Calu3 (cell line): Measurements from ENCODE around the gene HYAL3. TPM values are rescaled to one million over a fixed set of nuclear protein-coding genes. Genes with fewer than 3 reads are reported as not detected.
"Not testable (repeated sequence)": the region's sequence is repeated elsewhere in the genome, so short reads cannot be mapped to it uniquely, and the experiment has no call there.

ENCODE experiments used
- BruUV-seq: library from RNA; stranded (reverse); fragments of 400-500 nt; replicated peaks from 2 replicates; lab custom pipeline; 2021; lab: Mats Ljungman, UMichigan
- CTCF ChIA-PET: fragments of 300-600 bp; sonication (Branson Sonifier 250); formaldehyde crosslinking; loops from one replicate; lab custom pipeline; 2022; ENCODE audit warnings: antibody characterized with exemption; lab: Charles Lee
- DNase-seq: peaks from one replicate; pipeline ENCODE4 v3.0.0; 2022
- H3K27ac Mint-ChIP-seq: one replicate; pipeline ENCODE4 v1.8.0; 2022; ENCODE audit warnings: mixed read lengths; ENCODE audit not compliant: unreplicated experiment
- H3K27me3 Mint-ChIP-seq: one replicate; pipeline ENCODE4 v1.8.0; 2022; ENCODE audit warnings: mixed read lengths; ENCODE audit not compliant: unreplicated experiment
- H3K36me3 Mint-ChIP-seq: one replicate; pipeline ENCODE4 v1.8.0; 2022; ENCODE audit warnings: mild to moderate bottlenecking, moderate library complexity, mixed read lengths; ENCODE audit not compliant: insufficient read depth, unreplicated experiment
- H3K4me1 Mint-ChIP-seq: one replicate; pipeline ENCODE4 v1.8.0; 2022; ENCODE audit warnings: mild to moderate bottlenecking, low read depth, mixed read lengths; ENCODE audit not compliant: unreplicated experiment
- H3K4me3 Mint-ChIP-seq: one replicate; pipeline ENCODE4 v1.8.0; 2022; ENCODE audit warnings: mild to moderate bottlenecking, low read depth, moderate library complexity, mixed read lengths; ENCODE audit not compliant: unreplicated experiment
- H3K9me3 Mint-ChIP-seq: one replicate; pipeline ENCODE4 v1.8.0; 2022; ENCODE audit warnings: low read depth, mixed read lengths; ENCODE audit not compliant: unreplicated experiment
- intact Hi-C: fragments of 100-400 bp; cut with micrococcal nuclease; formaldehyde crosslinking; loops from one replicate; pipeline ENCODE4 v1.10.0; 2022; ENCODE audit not compliant: unreplicated experiment
- total RNA-seq: library from RNA; stranded (reverse); gene quantifications from 2 replicates; pipeline ENCODE4 v1.2.3, GENCODE V29; 2022
- TF ChIP-seq, protein P1 (sequence below): fragments of 200-600 bp; IDR thresholded peaks from one replicate; pipeline ENCODE4 v1.8.0; 2022; ENCODE audit warnings: antibody characterized with exemption; ENCODE audit not compliant: unreplicated experiment

Gene HYAL3
- total RNA-seq, 1 experiment from 2014 or later = 5.5 TPM

DNA sequence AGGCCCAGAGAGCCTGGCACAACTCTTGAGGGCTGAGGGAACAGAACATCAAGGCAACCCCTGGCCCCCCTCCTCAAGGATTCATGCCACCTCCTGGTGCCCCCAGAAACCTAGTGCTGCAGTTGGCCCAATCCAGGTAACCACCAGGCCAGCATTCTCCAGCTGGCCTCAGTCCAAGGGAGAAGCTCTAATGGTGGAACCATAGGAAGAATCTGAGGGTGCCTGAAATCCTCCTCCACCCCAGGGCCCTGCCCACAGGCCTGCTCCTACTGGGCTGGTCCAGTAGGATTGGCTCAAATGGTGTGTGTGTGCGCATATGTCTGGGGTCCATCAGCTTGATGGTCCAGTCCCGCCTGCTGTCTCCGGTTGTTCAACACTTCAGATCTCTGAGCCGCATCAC is 15.6 kb upstream of the HYAL3 start:
- TF ChIP-seq, protein P1, sequence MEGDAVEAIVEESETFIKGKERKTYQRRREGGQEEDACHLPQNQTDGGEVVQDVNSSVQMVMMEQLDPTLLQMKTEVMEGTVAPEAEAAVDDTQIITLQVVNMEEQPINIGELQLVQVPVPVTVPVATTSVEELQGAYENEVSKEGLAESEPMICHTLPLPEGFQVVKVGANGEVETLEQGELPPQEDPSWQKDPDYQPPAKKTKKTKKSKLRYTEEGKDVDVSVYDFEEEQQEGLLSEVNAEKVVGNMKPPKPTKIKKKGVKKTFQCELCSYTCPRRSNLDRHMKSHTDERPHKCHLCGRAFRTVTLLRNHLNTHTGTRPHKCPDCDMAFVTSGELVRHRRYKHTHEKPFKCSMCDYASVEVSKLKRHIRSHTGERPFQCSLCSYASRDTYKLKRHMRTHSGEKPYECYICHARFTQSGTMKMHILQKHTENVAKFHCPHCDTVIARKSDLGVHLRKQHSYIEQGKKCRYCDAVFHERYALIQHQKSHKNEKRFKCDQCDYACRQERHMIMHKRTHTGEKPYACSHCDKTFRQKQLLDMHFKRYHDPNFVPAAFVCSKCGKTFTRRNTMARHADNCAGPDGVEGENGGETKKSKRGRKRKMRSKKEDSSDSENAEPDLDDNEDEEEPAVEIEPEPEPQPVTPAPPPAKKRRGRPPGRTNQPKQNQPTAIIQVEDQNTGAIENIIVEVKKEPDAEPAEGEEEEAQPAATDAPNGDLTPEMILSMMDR = no peak
- Mint-ChIP-seq H3K9me3 (no peaks in the 10 kb centered on the region), H3K27ac (peak overlapping the region; percentile 79), H3K4me3 (no peak overlapping the region), H3K4me1 (peaks cover 28% of the 10 kb centered on the region), H3K36me3 (peaks cover 20% of the 10 kb centered on the region), H3K27me3 (no peaks in the 10 kb centered on the region)
- DNase-seq = no peak
- intact Hi-C loops = no loop called here
- BruUV-seq = no TSS peak
- CTCF ChIA-PET = no interaction called here

DNA sequence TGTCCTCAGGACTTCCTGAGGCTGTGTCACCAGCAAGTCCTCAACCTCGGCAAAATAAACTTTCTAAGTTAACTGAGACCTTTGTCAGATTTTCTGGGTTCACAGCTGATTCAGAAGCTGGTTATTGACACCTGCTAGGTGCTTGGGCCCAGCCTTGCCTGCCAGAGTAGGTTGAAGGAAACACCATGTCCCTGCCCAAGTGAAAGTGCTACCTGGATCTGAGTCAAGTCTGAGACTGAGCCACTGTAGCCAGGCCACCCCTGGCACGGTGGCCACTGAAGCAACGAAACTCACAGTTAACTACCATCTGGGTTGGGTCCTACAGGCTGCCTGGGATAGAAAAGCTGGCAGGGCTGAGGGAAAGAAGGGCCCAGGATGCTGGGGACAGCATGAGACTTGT is 15.1 kb upstream of the HYAL3 start:
- no TSS peak for BruUV-seq
- H3K36me3 Mint-ChIP-seq = peaks cover 20% of the 10 kb centered on the region
- CTCF ChIA-PET = interaction anchor here (1.1 kb wide), 1 partner anchor 22 kb away, joined by 3 read pairs; no protein-coding TSS in a partner anchor
- H3K27me3 Mint-ChIP-seq = no peaks in the 10 kb centered on the region
- no peaks in the 10 kb centered on the region for H3K9me3 Mint-ChIP-seq
- intact Hi-C loops = no loop called here
- H3K4me3 Mint-ChIP-seq = no peak overlapping the region
- DNase-seq = no peak
- TF ChIP-seq, protein P1 = no peak
- H3K4me1 Mint-ChIP-seq = peaks cover 28% of the 10 kb centered on the region
- no peak overlapping the region for H3K27ac Mint-ChIP-seq

DNA sequence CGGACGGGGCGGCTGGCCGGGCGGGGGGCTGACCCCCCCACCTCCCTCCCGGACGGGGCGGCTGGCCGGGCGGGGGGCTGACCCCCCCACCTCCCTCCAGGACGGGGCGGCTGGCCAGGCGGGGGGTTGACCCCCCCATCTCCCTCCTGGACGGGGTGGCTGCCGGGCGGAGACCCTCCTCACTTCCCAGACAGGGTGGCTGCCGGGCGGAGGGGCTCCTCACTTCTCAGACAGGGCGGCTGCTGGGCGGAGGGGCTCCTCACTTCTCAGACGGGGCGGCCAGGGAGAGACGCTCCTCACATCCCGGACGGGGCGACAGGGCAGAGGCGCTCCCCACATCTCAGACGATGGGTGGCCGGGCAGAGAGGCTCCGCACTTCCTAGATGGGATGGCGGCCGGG is 12.8 kb upstream of the HYAL3 start:
- H3K4me3 Mint-ChIP-seq, DNase-seq, BruUV-seq, H3K27ac Mint-ChIP-seq, H3K27me3 Mint-ChIP-seq, H3K36me3 Mint-ChIP-seq, intact Hi-C loops, CTCF ChIA-PET, H3K9me3 Mint-ChIP-seq: not testable (repeated sequence)
- H3K4me1 Mint-ChIP-seq = peaks cover 27% of the 10 kb centered on the region

DNA sequence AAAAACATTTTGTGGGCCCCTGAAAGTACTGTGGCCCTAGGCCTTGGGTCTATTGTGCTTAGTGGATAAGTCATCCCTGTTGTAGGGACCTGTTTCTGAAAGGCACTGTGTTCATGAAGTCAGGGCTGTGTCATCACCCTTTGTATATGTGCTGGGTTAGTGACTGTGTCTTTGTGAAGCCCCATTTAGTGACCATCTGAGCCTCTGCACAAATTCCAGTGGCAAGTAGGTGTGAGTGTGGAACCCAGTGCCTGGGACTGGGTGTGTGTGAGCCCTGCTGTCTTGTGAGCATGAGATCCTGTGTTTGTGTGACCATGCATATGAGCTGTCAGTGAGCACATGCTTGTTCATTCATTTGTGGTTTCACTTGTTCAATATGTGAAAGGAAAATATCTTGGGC is 5.4 kb upstream of the HYAL3 start:
- Mint-ChIP-seq H3K27me3 (no peaks in the 10 kb centered on the region), H3K27ac (no peak overlapping the region), H3K4me3 (no peak overlapping the region), H3K9me3 (no peaks in the 10 kb centered on the region), H3K4me1 (peaks cover 17% of the 10 kb centered on the region), H3K36me3 (peaks cover 15% of the 10 kb centered on the region)
- CTCF ChIA-PET = interaction anchor here (0.7 kb wide), 1 partner anchor 12 kb away, joined by 5 read pairs; no protein-coding TSS in a partner anchor
- no peak for DNase-seq
- BruUV-seq = no TSS peak
- intact Hi-C loops = no loop called here
- TF ChIP-seq, protein P1 = no peak

DNA sequence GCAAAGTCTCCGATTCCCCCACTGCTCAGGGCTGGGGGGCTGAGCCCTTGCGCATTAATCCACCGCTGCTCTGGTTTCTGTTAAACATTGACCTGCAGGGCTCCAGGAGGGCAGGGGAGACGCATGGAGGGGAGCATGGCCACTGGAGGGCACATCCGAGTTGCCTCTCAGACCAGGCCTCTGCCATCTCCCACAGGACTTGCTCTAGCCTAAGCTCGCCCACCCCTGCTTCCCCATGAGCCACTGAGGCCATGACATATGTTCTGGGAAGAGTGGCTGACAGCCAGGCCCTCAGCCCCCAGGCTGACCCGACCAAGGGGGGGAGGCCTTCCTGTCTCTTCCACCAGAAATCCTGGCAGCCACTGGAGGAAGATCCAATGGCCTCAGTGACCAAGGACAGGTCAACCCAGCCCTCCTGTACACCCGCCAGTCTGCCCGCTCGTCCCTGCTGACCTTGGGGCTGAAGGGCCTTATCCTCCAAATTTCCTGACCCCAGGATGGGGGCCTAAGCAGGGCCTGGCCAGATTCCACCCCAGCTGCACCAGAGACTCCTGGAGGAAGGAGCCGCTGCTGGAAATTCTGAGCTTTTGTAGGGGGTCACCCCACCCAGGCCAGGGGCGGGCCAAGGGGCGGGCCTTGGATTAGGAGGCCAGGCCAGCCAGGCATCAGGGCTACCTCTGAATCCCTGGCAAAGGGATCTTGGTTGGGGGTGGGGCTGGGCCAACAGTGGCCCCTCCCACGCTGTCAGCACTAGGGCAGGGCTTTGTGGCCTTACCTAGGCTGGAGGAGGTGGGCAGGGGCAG is 4.0 kb upstream of the HYAL3 start, which contains the start of gene HYAL1:
HYAL1 (minus strand) TSS at position 562 of the 803 bp plus-strand sequence. CDS start 618 bp downstream, outside the sequence.
- Mint-ChIP-seq H3K9me3 (no peaks in the 10 kb centered on the region), H3K4me1 (peaks cover 20% of the 10 kb centered on the region), H3K27ac (no peak within 1 kb of the TSS), H3K4me3 (no peak within 1 kb of the TSS), H3K36me3 (peaks cover 25% of the 10 kb centered on the region), H3K27me3 (no peaks in the 10 kb centered on the region)
- intact Hi-C loops = no loop called here
- peak; percentile 29 for DNase-seq
- CTCF ChIA-PET = interaction anchor here (0.8 to 1.2 kb wide), 2 partner anchors 14 to 21 kb away, joined by 3 to 7 read pairs; no protein-coding TSS in a partner anchor
- TF ChIP-seq, protein P1 = no peak
- no TSS peak for BruUV-seq
